Gastroesophageal sphincter (tissue), 3 donors: Measurements from ENCODE around the gene AUTS2.

Experiments
- CTCF ChIP-seq, 4 experiments: fragments of 200-600 bp in 2 of 4; fragments of 450-650 bp in 2 of 4; sonication (generic) in 1 of 4; IDR thresholded peaks; one replicate each; pipeline ENCODE4 v1.5.1; 2017 to 2019; ENCODE audit warnings: antibody characterized with exemption in 4 of 4, mild to moderate bottlenecking in 2 of 4, moderate library complexity in 2 of 4
- POLR2AphosphoS5 ChIP-seq: sonication (generic); formaldehyde crosslinking; IDR thresholded peaks from one replicate; pipeline ENCODE4 v1.6.1; 2017; ENCODE audit warnings: antibody characterized with exemption

- no peak for TF ChIP-seq CTCF (IDR thresholded peaks at IDR 0.05)
- TF ChIP-seq POLR2AphosphoS5 = no peak
These were observed 433.0 kb downstream of the AUTS2 start for GRCh38 chr7:70031245-70031644.
